LoVo (cell line): ENCODE data around the gene CIT.
"Not testable (repeated sequence)": the region's sequence is repeated elsewhere in the genome, so short reads cannot be mapped to it uniquely, and the experiment has no call there.

ENCODE experiments used
- DNase-seq: peaks from one replicate; pipeline ENCODE4 v3.0.0-alpha.2; 2016; ENCODE audit warnings: low spot score

CIT gene

DNA sequence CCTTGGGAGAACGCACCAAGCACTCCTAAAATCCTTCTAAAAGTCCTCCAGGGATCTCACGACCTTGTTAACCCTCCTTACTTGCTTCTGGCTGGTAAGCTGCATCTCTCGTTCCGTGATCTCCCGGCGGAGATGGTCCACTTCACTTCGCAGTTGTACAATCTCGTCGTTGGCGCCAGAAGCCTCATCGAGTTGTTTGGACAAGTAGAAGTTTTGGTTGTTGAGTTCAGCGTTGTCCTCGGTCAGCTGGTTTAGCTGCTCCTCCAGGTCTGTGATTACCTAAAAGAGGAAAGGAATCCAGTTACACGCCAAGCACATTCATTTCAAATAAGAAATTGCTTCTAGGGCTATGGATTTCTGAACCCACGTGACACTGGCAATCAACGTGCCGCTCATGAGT, 142.0 kb downstream of the CIT start:
- no peak for DNase-seq

GRCh38 chr12:119730381-119730780, 146.7 kb downstream of the CIT start:
- no peak for DNase-seq

- DNase-seq = no peak
Observed at GRCh38 chr12:119729871-119730270, 147.2 kb downstream of the CIT start.

- no peak for DNase-seq
Observed at GRCh38 chr12:119728444-119728745, 148.7 kb downstream of the CIT start.

GRCh38 chr12:119727600-119728443, 149.3 kb downstream of the CIT start:
- no peak for DNase-seq

- DNase-seq = no peak
Observed at GRCh38 chr12:119725523-119725922, 151.6 kb downstream of the CIT start.

DNA sequence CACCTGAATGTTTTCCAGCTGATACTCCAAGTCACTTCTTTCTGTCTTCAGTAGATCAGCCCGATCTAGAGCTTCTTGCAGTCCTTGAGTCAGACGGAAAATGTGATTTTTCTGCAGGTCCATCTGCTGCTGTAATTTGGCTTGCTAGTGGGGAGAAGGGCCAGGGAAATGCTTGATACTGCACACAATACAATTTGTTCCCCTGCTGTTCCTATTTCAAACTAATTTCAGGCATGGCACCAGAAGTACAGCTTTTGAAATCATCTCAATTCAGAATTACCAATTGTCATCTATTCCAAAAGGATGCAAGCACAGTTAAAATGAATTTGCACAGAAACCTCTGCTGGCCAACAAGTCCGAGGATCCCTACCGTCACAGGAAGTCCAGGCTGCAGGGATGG, 155.8 kb downstream of the CIT start:
- DNase-seq = no peak

DNA sequence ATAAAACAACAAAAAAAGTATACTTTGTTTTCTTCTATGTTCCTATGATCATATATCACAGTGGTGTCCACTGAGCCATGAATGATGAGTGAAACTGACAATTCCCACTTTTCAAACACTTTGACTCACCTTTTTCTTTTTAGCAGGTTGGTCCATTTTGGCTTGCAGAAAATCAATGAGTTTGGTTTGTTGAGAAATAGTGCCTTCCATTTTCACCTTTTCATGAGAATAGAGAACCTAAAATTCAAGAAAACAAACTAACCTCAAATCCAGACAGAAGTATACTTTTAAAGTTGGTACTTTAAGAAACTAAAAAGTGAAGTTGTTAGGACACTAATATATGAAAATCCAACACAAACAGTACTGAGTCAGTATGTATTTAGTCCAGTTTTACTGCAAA, 156.8 kb downstream of the CIT start:
- no peak for DNase-seq

DNA sequence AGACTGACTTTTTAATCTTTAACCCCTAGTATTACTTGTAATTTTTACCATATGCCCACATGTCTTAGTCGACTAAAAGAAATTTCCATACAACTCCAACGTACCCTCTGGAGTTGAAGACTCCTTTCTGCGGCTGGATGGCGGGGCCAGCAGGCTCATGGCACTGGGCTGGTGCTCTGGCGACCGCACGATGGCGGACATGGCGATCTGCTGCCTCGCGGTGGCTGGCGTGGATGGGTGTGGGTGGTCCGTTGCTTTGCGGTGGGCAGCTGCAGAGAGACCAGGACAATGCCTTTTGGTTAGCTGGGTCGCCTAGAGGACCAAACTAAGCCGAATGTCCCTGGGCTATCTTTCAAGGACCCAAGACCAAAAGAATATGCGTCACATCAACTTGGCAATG, 159.0 kb downstream of the CIT start:
- DNase-seq = no peak

DNA sequence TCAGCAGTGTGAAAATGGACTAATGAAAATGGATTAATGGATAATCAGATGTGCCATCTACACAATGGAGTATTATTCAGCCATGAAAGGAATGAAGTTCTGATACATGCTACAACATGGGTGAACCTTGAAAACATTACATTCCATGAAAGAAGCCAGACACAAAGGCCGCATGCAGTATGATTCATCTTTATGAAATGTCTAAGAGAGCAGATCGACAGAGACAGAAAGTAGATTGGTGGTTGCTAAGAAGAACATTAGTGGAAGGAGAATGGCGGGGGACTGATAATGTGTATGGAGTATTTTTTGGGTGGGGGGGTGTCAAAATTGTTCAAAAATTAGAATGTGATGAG, 161.9 kb downstream of the CIT start:
- DNase-seq = no peak

DNA sequence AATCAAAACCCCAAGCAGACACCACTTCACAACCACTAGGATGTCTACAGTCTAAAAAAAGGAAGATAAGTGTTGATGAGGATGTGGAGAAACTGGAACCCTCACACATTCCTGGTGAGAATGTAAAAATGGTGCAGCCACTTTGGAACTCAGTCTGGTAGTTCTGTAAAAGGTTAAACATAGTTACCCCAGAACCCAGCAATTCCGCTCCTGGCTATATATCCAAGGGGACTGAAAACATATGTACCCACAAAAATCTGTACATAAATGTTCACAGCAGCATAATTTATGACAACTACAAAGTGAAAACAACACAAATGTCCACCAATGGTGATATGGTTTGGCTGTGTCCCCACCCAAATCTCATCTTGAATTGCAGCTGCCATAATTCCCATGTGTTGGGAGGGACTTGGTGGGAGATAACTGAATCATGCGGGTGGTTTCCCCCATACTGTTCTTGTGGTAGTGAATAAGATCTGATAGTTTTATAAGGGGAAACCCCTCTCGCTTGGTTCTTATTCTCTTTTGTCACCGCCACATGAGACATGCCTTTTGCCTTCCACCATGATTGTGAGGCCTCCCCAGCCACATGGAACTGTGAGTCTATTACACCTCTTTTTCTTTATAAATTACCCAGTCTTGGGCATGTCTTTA, 162.4 kb downstream of the CIT start:
- DNase-seq = no peak

GRCh38 chr12:119713551-119714031, 163.5 kb downstream of the CIT start:
- no peak for DNase-seq

DNA sequence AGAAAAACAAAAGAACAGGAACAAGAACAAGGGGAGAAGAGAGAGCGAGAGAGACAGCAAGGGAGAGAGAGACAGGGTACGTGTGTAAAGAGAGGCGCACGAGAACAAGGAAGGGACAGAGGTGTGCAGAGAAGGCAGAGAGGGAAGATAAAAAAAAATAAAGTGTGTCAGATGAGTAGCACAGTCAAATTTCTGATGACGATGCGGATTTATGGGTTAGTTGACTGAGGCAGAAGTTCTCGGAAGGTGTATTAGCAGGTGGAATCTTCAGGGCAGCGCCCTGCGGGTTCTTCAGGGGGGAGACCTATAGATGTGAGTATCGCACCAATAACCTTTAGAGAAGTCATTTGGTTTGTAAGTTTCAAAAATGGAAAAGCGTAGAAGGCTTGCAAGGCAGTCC, 164.4 kb downstream of the CIT start:
- no peak for DNase-seq

DNA sequence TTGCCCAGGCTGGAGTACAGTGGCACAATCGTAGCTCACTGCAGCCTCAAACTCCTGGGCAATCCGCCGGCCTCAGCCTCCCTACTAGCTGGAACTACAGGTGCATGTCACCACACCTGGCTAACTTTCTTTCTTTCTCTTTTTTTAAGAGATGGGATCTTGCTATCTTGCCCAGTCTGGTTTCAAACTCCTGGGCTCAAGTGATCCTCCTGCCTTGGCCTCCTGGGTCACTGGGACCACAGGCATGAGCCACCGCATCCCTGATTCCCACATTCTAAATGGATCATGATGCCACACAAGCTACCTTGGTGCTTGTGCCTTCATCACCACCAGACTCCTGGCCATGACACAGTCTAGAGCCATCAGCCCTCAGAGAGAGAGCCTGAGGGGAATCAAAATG, 165.4 kb downstream of the CIT start:
- no peak for DNase-seq

DNA sequence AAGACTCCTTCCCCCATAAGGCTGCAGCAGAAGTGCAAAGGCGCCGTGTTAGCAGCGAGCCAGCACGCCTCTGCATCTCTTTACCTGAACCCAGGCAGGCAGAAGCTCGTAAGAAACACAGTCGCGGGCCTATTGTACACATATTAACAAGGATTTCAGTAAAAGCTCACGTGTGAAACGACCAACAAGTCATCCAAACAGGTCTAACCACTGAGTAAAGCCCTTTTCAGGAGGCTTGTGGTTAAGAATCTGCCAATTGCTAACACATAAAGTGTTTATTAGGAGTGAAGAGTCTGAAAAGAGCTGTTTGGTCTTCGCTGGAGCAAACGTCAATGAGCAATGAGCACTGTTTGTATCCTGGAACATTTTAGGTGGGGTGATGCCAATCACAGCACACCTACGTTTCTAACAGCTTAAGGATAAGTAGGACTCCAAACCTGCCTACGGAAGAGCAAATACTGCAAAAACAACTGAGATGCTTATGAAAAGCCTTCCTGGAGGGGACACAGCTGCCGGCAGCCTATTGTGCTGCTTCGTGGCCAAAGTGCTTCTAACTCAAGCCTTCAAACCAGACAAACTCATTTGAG, 166.1 kb downstream of the CIT start:
- no peak for DNase-seq

GRCh38 chr12:119710374-119710964, 166.7 kb downstream of the CIT start:
- no peak for DNase-seq

DNA sequence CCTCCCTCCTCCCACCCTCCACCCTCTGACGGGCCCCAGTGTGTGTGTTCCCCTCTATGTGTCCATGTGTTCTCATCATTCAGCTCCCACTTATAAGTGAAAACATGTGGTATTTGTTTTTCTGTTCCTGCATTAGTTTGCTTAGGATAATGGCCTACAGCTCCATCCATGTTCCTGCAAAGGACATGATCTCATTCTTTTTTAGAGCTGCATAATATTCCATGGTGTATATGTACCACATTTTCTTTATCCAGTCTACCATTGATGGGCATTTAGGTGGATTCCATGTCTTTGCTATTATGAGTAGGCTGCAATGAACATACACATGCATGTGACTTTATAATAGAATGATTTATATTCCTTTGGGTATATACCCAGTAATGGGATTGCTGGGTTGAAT, 170.7 kb downstream of the CIT start:
- not testable (repeated sequence) for DNase-seq

GRCh38 chr12:119705182-119705581, 171.9 kb downstream of the CIT start:
- DNase-seq = no peak

DNA sequence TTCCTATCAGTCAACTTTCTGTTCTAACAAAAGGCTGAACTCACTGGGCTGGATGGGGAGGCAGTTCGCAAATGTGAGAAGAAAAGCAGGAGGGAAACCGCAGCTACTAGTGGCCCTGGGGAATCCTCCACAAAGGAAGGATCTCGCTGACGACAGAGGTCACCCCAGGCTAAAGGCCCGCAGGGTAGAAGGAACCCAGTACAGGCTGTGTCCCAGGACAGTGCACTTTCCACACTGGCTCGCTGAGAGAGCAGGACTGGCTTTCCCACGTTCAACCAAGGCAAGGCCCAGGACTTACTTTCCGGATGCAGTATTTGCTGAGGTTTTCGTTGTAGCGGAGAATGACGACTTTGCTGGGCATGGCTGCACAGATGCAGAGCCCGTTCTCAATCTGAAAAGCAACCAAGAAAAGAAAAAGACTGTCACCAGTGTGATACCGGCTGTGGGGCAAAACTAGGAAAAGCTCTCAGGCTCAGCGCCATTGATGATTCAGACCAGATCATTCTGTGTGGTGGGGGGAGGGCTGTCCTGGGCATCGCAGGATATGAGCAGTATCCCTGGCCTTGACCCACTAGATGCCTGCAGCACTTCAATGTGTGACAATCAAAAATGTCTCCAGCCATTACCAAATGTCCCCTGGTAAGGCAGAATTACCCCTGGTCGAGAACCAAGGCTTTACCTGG, 172.9 kb downstream of the CIT start:
- no peak for DNase-seq

DNA sequence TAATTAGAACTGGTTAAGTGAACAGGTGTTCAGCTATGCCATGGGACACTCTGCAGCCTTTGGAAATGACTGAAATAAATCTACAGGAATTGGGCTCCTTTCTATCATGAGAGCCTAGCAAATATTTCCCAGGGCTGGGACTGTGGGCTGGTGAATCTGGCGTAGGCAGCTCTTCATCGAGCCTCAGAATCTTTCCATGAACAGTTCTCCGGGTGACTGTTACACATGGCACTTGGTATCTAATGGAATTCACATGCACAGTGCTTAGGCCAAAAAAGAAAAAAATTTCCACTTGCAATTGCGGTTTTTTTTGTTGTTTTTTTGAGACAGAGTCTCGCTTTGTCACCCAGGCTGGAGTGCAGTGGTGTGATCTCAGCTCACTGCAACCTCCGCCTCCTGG, 177.0 kb downstream of the CIT start:
- no peak for DNase-seq

DNA sequence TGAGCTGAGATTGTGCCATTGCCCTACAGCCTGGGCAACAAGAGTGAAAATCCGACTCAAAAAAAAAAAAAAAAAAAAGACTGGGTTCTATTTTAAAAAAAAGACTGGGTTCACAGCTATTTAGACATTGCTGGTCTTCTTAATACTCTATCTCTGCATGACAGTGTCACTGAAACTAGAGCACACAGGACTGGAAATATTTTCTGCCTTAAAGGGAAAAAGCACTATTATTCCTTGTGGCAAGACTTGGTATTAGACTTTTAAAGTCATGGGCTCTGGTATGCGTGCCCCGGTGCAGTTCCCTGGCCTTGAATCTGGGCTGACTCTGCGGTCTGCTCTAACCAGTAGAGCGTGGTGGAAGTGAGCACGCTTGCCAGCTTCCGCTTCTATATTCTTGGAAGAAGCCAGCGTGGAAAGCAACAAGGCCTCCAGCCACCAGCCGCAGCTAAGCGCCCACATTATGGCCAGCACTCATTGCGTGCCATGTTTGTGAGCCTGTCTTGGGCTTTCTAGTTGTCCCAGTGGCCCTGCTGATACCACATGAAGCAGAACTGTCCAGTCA, 177.8 kb downstream of the CIT start:
- no peak for DNase-seq

GRCh38 chr12:119696943-119697342, 180.2 kb downstream of the CIT start:
- DNase-seq = no peak
